H9 (cell line): ENCODE measurements around the gene WNT3A. TPM values are rescaled to one million over a fixed set of nuclear protein-coding genes. Genes with fewer than 3 reads are reported as not detected.

Experiments
- DNase-seq: peaks from one replicate; pipeline ENCODE4 v3.0.0-alpha.2; 2017
- H2AFZ ChIP-seq: one replicate; pipeline ENCODE4 v1.6.1; 2013; ENCODE audit warnings: mild to moderate bottlenecking, low read length, control low read depth, moderate library complexity
- H2AK5ac ChIP-seq: 2 replicates; pipeline ENCODE4 v1.6.1; 2013; ENCODE audit warnings: low read length, control low read depth, mixed read lengths; ENCODE audit not compliant: insufficient read length
- H2BK120ac ChIP-seq: one replicate; pipeline ENCODE4 v1.6.1; 2013; ENCODE audit warnings: low read depth, mild to moderate bottlenecking, low read length, control low read depth, inconsistent platforms; ENCODE audit not compliant: poor library complexity, severe bottlenecking
- H2BK12ac ChIP-seq: 2 replicates; pipeline ENCODE4 v1.6.1; 2013; ENCODE audit warnings: low read length, control low read depth, mixed read lengths, low read depth; ENCODE audit not compliant: insufficient read length
- H2BK15ac ChIP-seq: 2 replicates; pipeline ENCODE4 v1.6.1; 2013; ENCODE audit warnings: low read depth, low read length, control low read depth
- H2BK20ac ChIP-seq: one replicate; pipeline ENCODE4 v1.6.1; 2013; ENCODE audit warnings: low read depth, mild to moderate bottlenecking, low read length, control low read depth, inconsistent platforms; ENCODE audit not compliant: poor library complexity, severe bottlenecking
- H2BK5ac ChIP-seq: 2 replicates; pipeline ENCODE4 v1.6.1; 2013; ENCODE audit warnings: low read length, control low read depth, mixed read lengths; ENCODE audit not compliant: insufficient read length
- H3K14ac ChIP-seq: 2 replicates; pipeline ENCODE4 v1.6.1; 2013; ENCODE audit warnings: low read length, control low read depth; ENCODE audit not compliant: insufficient read depth
- H3K18ac ChIP-seq: 2 replicates; pipeline ENCODE4 v1.6.1; 2013; ENCODE audit warnings: low read depth, mild to moderate bottlenecking, mixed read lengths, low read length, control low read depth; ENCODE audit not compliant: insufficient read length
- H3K23ac ChIP-seq: 2 replicates; pipeline ENCODE4 v1.6.1; 2013; ENCODE audit warnings: low read length, control low read depth, mixed read lengths, low read depth; ENCODE audit not compliant: insufficient read length
- H3K23me2 ChIP-seq: 2 replicates; pipeline ENCODE4 v1.6.1; 2013; ENCODE audit warnings: low read depth, mild to moderate bottlenecking, mixed read lengths, low read length, control low read depth; ENCODE audit not compliant: insufficient read length, poor library complexity, severe bottlenecking
- H3K27ac ChIP-seq: 2 replicates; pipeline ENCODE4 v1.5.1; 2013; ENCODE audit warnings: low read length, control low read depth, mixed read lengths, low read depth; ENCODE audit not compliant: insufficient read length
- H3K27me3 ChIP-seq: 2 replicates; pipeline ENCODE4 v1.6.1; 2013; ENCODE audit warnings: low read length, control low read depth, inconsistent platforms; ENCODE audit not compliant: insufficient read depth
- H3K4ac ChIP-seq: 2 replicates; pipeline ENCODE4 v1.6.1; 2013; ENCODE audit warnings: low read depth, mild to moderate bottlenecking, control low read depth, inconsistent platforms, low read length, moderate library complexity
- H3K4me1 ChIP-seq: 2 replicates; pipeline ENCODE4 v1.6.1; 2013; ENCODE audit warnings: low read length, control low read depth, inconsistent platforms; ENCODE audit not compliant: insufficient read depth
- H3K4me2 ChIP-seq: 2 replicates; pipeline ENCODE4 v1.6.1; 2013; ENCODE audit warnings: low read length, control low read depth, mixed read lengths; ENCODE audit not compliant: insufficient read length, insufficient read depth
- H3K56ac ChIP-seq: 2 replicates; pipeline ENCODE4 v1.6.1; 2013; ENCODE audit warnings: low read depth, mild to moderate bottlenecking, mixed read lengths, low read length, control low read depth; ENCODE audit not compliant: insufficient read length
- H3K79me1 ChIP-seq: 2 replicates; pipeline ENCODE4 v1.6.1; 2013; ENCODE audit warnings: low read depth, mild to moderate bottlenecking, moderate library complexity, low read length, control low read depth, inconsistent platforms; ENCODE audit not compliant: insufficient read depth, poor library complexity, severe bottlenecking
- H3K79me2 ChIP-seq: 2 replicates; pipeline ENCODE4 v1.6.1; 2013; ENCODE audit warnings: low read length, control low read depth, inconsistent platforms; ENCODE audit not compliant: insufficient read depth
- H3K9ac ChIP-seq: 2 replicates; pipeline ENCODE4 v1.6.1; 2013; ENCODE audit warnings: low read length, control low read depth, mixed read lengths; ENCODE audit not compliant: insufficient read length; ENCODE audit errors: extremely low read depth
- H3K9me3 ChIP-seq: one replicate; pipeline ENCODE4 v1.6.1; 2013; ENCODE audit warnings: low read depth, low read length, inconsistent platforms; ENCODE audit not compliant: control insufficient read depth
- H3T11ph ChIP-seq: one replicate; pipeline ENCODE4 v1.6.1; 2013; ENCODE audit warnings: mild to moderate bottlenecking, low read length, control low read depth, inconsistent platforms
- H4K20me1 ChIP-seq: one replicate; pipeline ENCODE4 v1.6.1; 2013; ENCODE audit not compliant: control insufficient read depth, insufficient read length, insufficient read depth
- H4K5ac ChIP-seq: 2 replicates; pipeline ENCODE4 v1.6.1; 2013; ENCODE audit warnings: low read depth, mild to moderate bottlenecking, mixed read lengths, low read length, control low read depth; ENCODE audit not compliant: insufficient read length
- H4K8ac ChIP-seq: replicated peaks from 2 replicates; pipeline ENCODE4 v1.6.1; 2013; ENCODE audit warnings: low read length, control low read depth, mixed read lengths, low read depth; ENCODE audit not compliant: insufficient read length
- H4K91ac ChIP-seq: 2 replicates; pipeline ENCODE4 v1.6.1; 2013; ENCODE audit warnings: low read depth, mild to moderate bottlenecking, moderate library complexity, mixed read lengths, low read length, control low read depth; ENCODE audit not compliant: insufficient read length
- H3K27ac Mint-ChIP-seq, 3 experiments: 2 replicates in 2 of 3; 3 replicates in 1 of 3; pipeline ENCODE4 v1.8.0; 2020 to 2021; ENCODE audit warnings: mixed read lengths in 3 of 3, mild to moderate bottlenecking in 1 of 3, moderate library complexity in 1 of 3
- H3K27me3 Mint-ChIP-seq: 2 replicates; pipeline ENCODE4 v1.8.0; 2021; ENCODE audit warnings: low read depth, mild to moderate bottlenecking, moderate library complexity, mixed read lengths
- H3K36me3 Mint-ChIP-seq, 3 experiments: 2 replicates in 2 of 3; 3 replicates in 1 of 3; pipeline ENCODE4 v1.8.0; 2020 to 2021; ENCODE audit warnings: low read depth in 3 of 3, mixed read lengths in 3 of 3; ENCODE audit not compliant: insufficient read depth in 1 of 3
- H3K4me1 Mint-ChIP-seq, 2 experiments: 2 replicates each; pipeline ENCODE4 v1.8.0; 2020; ENCODE audit warnings: mixed read lengths in 2 of 2
- H3K4me3 Mint-ChIP-seq, 2 experiments: 2 replicates in 1 of 2; 3 replicates in 1 of 2; pipeline ENCODE4 v1.8.0; 2020 to 2021; ENCODE audit warnings: mild to moderate bottlenecking in 2 of 2, mixed read lengths in 2 of 2, moderate library complexity in 1 of 2
- H3K9me3 Mint-ChIP-seq, 2 experiments: 2 replicates in 1 of 2; 3 replicates in 1 of 2; pipeline ENCODE4 v1.8.0; 2020; ENCODE audit warnings: mild to moderate bottlenecking in 2 of 2, mixed read lengths in 2 of 2, moderate library complexity in 1 of 2
- WGBS: extraction: QIAGEN DNeasy Blood & Tissue Kit; methylation state at CpG from one replicate; pipeline ENCODE4 v1.1.7; 2013; ENCODE audit warnings: missing lambda C conversion rate, low lambda C conversion rate, mixed read lengths; ENCODE audit not compliant: insufficient read length; ENCODE audit errors: extremely low coverage; 5-methylcytosine and 5-hydroxymethylcytosine counted together
- total RNA-seq: library from RNA; stranded (reverse); gene quantifications from 2 replicates; pipeline ENCODE4 v1.2.1, GENCODE V29; 2021
- TF ChIP-seq, protein P1 (sequence below): fragments of 200-600 bp; sonication (generic); conservative IDR thresholded peaks from 3 replicates; pipeline ENCODE4 v1.8.0; 2021; ENCODE audit warnings: antibody characterized with exemption, mild to moderate bottlenecking

Gene WNT3A
- total RNA-seq, 1 experiment from 2014 or later: 0.17 TPM

DNA sequence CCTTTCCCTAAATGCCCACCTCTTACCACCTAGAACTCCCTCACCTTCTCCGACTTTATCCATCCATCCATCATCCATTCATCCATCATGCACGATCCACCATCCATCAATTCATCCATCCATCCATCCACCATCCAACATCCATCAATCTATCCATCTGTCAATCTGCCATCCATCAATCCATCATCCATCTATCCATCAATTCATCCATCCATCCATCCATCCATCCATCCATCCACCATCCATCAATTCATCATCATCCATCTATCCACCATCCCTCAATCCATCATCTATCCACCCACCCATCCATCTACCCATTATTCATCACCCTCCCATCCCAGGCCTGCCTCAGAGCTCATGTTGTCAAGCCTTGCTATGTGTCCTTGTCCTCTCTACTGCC, 34.5 kb downstream of the WNT3A start:
- Histone ChIP-seq H3K4ac (no peak overlapping the region), H4K20me1 (no peaks in the 10 kb centered on the region), H2BK5ac (no peak overlapping the region), H3T11ph (no peak overlapping the region), H3K23ac (no peak overlapping the region), H2BK12ac (no peak overlapping the region), H2AK5ac (no peak overlapping the region), H3K4me1 (no peaks in the 10 kb centered on the region; the same call in 1 of the 2 replicates), H2BK120ac (no peak overlapping the region), H3K14ac (no peak overlapping the region), H3K27me3 (peaks cover 33% of the 10 kb centered on the region; the same call in 1 of the 2 replicates), H2AFZ (no peak overlapping the region), H3K9me3 (no peaks in the 10 kb centered on the region), H3K79me1 (no peaks in the 10 kb centered on the region), H4K5ac (no peak overlapping the region), H3K23me2 (peaks cover 8% of the 10 kb centered on the region), H4K8ac (no peak overlapping the region), H3K18ac (no peak overlapping the region), H3K56ac (no peak overlapping the region), H2BK15ac (no peak overlapping the region), H3K9ac (no peak overlapping the region), H3K4me2 (no peak overlapping the region), H3K27ac (no peak overlapping the region), H4K91ac (no peak overlapping the region), H3K79me2 (no peaks in the 10 kb centered on the region), H2BK20ac (no peak overlapping the region)
- Mint-ChIP-seq H3K27me3 (peaks cover 22% of the 10 kb centered on the region), H3K9me3 (peaks cover 0 to under 1% of the 10 kb centered on the region in 2 experiments; a peak in 2 of 5 replicates), H3K4me3 (no peak overlapping the region), H3K36me3 (no peaks in the 10 kb centered on the region; a peak in 1 of 7 replicates), H3K4me1 (peaks cover 2 to 13% of the 10 kb centered on the region in 2 experiments; a peak in 3 of 4 replicates), H3K27ac (no peak overlapping the region)
- TF ChIP-seq, protein P1, sequence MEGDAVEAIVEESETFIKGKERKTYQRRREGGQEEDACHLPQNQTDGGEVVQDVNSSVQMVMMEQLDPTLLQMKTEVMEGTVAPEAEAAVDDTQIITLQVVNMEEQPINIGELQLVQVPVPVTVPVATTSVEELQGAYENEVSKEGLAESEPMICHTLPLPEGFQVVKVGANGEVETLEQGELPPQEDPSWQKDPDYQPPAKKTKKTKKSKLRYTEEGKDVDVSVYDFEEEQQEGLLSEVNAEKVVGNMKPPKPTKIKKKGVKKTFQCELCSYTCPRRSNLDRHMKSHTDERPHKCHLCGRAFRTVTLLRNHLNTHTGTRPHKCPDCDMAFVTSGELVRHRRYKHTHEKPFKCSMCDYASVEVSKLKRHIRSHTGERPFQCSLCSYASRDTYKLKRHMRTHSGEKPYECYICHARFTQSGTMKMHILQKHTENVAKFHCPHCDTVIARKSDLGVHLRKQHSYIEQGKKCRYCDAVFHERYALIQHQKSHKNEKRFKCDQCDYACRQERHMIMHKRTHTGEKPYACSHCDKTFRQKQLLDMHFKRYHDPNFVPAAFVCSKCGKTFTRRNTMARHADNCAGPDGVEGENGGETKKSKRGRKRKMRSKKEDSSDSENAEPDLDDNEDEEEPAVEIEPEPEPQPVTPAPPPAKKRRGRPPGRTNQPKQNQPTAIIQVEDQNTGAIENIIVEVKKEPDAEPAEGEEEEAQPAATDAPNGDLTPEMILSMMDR: no peak
- no peak for DNase-seq
- 100% methylated on average over 2 of the region's 2 CpGs for WGBS
